AG08396 (cell line): ENCODE data around the gene SRSF3.

Source experiments
- DNase-seq: peaks from one replicate; pipeline ENCODE4 v3.0.0; 2012; ENCODE audit warnings: low spot score, mixed read lengths

SRSF3 gene

DNA sequence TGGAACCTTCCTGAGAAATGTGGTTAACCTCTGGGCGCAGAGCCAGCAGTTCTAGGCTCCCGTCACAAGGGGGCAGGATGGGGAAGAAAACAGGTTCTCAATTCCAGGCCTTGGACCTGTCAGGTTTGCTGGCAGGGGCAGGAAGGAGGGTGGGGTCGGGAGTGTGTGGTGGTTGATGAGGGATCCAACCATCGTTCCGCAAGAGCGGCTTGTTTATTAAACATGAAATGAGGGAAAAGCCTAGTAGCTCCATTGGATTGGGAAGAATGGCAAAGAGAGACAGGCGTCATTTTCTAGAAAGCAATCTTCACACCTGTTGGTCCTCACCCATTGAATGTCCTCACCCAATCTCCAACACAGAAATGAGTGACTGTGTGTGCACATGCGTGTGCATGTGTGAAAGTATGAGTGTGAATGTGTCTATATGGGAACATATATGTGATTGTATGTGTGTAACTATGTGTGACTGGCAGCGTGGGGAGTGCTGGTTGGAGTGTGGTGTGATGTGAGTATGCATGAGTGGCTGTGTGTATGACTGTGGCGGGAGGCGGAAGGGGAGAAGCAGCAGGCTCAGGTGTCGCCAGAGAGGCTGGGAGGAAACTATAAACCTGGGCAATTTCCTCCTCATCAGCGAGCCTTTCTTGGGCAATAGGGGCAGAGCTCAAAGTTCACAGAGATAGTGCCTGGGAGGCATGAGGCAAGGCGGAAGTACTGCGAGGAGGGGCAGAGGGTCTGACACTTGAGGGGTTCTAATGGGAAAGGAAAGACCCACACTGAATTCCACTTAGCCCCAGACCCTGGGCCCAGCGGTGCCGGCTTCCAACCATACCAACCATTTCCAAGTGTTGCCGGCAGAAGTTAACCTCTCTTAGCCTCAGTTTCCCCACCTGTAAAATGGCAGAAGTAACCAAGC, 29.6 kb downstream of the SRSF3 start:
- peak; percentile 80 for DNase-seq

DNA sequence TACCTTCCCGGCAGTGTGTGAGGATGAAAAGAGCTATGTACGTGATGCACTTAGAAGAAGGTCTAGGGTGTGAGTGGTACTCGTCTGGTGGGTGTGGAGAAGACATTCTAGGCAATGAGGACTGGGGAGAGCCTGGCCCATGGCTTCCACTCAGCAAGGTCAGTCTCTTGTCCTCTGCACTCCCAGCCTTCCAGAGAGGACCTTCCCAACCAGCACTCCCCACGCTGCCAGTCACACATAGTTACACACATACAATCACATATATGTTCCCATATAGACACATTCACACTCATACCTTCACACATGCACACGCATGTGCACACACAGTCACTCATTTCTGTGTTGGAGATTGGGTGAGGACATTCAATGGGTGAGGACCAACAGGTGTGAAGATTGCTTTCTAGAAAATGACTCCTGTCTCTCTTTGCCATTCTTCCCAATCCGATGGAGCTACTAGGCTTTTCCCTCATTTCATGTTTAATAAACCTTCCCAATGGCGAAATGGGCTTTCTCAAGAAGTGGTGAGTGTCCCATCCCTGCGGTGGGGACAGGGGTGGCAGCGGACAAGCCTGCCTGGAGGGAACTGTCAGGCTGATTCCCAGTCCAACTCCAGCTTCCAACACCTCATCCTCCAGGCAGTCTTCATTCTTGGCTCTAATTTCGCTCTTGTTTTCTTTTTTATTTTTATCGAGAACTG, 30.4 kb downstream of the SRSF3 start:
- DNase-seq = no peak

DNA sequence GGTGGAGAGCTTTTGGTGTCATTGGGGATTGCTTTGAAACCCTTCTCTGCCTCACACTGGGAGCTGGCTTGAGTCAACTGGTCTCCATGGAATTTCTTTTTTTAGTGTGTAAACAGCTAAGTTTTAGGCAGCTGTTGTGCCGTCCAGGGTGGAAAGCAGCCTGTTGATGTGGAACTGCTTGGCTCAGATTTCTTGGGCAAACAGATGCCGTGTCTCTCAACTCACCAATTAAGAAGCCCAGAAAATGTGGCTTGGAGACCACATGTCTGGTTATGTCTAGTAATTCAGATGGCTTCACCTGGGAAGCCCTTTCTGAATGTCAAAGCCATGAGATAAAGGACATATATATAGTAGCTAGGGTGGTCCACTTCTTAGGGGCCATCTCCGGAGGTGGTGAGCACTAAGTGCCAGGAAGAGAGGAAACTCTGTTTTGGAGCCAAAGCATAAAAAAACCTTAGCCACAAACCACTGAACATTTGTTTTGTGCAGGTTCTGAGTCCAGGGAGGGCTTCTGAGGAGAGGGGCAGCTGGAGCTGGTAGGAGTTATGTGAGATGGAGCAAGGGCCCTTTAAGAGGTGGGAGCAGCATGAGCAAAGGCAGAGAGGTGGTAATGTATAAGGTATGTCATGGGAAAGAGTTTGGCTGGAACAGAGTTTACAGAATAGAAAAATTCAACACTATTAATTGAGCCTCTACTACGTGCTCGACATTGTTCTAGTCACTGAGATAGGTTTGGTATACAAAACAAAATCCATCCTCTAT, 31.2 kb downstream of the SRSF3 start:
- DNase-seq = peak; percentile 68

DNA sequence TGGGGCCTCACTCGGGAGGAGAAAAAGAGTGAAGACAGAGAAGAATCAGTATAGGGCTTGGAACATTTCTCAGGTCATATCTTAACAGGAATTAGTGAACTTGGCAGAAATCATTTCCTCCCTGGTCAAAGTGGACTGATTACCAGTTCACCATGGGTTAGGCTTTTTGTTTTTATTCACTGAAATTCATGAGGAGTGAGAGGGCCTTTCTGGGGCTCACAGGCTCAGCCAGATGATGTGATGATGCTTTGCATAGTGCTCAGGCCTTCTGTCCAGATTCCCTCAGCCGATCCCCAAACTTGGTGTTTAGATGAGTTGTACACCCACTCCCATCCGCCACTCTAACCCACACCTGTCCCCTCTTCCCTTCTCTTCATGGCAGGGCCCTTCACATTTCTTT, 32.5 kb downstream of the SRSF3 start:
- no peak for DNase-seq

DNA sequence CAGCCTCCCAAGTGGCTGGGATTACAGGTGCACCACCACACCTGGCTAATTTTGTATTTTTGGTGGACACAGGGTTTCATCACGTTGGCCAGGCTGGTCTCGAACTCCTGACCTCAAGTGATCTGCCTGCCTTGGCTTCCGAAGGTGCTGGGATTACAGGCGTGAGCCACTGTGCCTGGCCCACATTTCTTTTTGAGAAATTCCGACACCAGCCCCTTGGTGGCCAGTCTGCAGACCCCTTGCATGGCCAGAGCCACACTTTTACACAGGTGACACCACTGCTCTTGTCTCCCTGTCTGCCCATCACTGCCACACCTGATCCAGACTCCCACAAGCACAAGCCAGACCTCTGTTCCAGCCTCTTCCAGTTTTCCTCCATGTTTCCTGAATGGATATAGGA, 33.0 kb downstream of the SRSF3 start:
- no peak for DNase-seq

DNA sequence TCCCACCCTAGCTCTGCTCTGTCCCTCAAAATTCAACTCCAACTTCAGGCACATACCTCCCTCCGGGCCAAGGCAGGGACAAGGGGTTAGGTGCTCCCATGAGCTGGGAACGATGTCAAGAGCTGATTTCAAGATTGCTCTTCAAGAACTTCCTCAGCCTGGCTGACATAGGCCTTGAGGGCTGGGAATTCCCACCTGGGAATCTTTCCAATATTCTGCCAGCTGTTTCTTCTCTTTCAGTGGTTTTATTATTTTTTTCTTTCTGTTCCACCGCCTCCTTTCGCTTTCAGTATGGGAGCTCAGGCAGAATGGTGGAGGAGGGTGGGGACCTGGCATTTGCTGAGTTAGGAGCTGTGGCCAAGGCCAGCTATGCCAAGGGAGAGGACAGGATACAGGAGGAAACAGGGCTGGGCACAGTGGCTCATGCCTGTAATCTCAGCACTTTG, 33.7 kb downstream of the SRSF3 start:
- peak; percentile 63 for DNase-seq

DNA sequence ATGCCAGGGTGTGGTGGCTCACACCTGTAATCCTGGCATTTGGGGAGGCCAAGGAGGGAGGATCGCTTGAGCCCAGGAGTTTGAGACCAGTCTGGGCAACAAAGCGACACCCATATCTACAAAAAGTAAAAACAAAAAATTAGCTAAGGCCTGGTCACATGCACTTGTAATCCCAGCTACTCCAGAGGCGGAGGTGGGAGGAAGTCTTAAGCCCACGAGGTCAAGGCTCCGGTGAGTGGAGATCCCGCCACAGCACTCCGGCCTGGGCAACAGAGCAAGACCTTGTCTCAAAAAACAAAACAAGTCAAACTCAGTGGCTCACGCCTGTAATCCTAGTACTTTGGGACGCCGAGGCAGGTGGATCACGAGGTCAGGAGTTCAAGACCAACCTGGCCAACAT, 35.6 kb downstream of the SRSF3 start:
- no peak for DNase-seq

DNA sequence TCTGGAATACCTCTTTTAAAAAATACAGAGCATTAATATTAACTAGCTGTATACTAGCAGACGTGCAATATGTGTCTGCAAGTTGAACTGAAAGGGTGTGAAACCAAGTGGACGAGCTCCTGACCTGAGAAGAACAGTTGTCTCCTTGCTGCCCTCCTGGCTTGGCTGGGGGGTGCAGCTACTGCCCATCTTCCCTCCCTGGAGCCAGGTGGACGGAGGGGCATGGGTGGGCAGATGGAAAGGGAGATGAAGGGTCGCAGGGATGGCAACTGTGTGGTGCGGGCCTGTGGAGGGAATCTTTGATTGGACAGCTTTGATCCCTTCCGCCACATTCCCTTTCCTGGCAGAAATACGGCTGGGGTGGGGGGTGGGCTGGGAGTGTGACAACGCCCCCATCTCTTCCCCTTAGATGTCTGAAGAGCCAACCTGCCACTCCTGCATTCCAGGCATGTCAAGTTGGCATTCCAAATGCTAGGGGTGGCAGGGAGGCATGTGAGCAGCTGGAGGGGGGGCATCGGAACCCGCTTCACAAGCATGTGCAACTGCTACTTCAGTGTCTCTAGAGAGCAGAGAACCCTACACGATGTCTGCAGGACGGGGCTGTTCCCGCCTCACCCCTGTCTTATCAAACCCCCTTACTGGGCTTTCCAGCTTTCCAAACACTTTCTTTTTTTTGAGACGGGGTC, 37.3 kb downstream of the SRSF3 start:
- DNase-seq = no peak

DNA sequence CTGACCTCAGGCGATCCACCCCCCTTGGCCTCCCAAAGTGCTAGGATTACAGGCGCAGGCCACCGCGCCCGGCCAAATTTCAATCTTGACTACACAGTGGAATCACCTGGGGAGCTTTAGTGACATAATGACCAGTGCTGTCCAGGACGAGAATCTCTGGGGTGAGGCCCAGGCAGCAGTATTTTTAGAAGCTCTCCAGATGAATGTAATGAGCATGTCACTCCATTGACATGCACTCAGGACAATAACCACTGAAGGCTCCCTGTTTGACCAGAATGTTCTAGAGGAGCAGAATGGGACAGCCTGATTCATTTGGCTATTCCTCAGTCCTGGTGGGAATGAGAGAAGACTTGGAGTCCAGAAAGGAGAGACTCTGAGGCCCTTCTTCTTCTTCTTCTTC, 39.2 kb downstream of the SRSF3 start:
- DNase-seq = no peak

DNA sequence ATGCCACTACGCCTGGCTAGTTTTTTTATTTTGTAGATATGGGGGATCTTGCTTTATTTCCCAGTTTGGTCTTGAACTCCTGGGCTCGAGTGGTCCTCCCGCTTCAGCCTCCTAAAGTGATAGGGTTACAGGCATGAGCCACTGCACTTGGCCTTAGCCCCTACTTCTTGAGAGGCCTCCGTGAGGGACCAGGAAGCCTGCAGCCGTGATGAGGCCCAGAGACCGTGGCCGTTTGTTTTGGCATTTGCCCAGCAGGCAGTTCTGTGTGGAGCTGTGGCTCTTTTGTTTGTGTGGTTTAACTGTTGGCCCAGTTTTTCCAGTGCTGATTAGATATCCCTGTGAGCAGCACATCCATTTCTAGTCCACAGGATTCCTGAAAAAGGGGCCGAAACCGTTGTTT, 39.8 kb downstream of the SRSF3 start:
- peak; percentile 75 for DNase-seq

DNA sequence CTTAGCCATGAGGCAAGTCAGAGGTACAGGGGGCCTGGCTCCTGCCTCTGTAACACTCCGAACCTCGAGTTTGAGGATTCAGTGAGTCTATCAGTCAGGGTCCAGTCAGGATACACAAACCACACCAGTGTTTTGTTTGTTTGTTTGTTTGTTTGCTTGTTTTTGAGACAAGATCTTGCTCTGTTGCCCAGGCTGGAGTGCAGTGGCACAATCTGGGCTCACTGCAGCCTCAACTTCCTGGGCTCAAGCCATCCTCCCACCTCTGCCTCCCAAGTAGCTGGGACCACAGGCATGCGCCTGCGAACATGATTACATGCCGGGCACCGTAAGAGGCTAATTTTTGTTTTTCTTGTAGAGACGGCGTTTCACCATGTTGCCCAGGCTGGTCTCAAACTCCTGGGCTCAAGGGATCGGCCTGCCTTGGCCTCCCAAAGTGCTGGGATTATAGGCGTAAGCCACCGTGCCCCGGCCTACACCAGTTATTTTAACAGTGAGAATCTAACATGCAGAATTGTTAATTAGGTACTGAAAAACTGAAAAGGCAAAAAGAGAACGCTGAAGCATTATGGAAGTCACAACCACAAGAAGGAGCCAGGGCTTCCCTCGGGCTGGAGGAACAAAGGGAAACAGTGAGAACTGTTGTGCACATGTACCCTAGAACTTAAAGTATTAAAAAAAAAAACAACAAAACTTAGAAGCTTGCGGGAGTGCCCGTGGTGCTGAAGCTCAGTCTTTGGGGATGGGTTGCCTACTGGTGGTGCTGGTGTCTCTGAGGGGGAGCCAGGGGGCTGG, 40.4 kb downstream of the SRSF3 start:
- DNase-seq = no peak

DNA sequence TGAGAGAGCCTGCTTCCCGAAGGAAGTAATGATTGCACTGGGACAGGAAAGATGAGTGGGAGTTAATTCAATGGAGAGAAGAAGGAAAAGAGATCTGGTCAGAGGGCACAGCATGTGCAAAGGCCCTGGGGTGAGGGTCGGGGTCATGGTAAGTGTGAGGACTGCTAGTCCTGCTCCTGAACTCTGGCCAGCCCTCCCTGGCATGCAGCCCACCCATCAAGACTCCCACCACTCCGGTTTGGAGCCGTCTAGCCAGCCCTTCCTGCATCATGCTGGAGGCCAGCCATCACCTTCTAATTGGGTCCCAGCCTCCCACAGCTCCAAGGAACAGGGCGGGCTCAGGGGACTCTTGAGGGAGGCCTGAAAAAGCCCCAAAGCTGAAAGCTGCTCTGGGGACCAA, 42.1 kb downstream of the SRSF3 start:
- DNase-seq = no peak

DNA sequence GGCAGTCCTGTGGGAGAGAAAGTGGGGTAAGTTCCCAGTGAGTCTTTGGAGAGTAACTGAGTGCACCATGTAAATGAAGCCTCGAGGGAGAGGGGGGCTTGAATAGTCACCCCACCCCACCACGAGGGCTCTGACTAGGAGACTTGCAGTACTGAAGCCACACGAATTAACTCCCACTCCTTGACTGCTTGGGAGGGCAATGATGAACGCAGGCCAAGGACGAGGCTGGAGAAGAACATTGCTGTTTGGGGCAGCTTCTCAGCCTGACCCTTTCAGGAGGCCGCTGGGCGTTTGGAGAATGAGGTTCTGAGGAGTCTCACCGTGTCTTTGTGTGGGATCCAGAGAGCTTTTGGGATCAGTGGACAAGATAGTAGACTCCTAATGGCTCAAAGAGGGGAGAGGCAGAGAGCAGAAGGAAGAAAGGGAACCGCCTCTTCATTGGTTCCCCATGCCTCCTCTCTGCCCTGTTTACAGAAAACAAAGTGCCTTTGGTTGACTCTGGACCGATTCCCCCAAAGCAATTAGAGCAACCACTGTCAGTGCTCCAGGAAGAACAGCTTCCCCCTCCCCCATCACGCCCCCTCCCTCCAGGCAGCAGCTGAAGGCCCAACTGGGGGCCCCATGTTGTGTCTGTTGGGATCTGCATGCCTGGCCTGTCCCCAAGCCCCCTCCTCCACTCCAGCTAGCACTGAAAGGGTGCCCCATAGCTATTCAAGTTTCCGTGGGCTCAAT, 42.7 kb downstream of the SRSF3 start:
- no peak for DNase-seq

DNA sequence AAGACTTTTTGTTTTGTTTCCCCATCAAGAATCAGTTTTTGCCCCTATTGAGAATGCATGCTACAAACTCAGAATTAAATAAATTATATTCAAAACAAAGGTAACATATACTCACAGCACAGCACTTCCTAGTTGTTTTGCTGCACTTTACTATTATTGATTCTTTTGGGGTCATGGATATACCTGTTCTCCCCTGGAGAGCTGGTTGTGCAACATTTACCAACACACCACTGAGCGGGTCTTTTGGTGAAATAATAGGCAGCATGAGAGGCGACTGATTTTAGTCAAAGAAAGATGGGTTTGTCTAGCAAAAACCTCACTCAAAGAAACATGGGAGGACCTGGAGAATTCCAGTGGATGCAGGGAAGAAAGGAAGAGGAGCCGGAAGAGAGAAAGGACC, 44.4 kb downstream of the SRSF3 start:
- DNase-seq = no peak

DNA sequence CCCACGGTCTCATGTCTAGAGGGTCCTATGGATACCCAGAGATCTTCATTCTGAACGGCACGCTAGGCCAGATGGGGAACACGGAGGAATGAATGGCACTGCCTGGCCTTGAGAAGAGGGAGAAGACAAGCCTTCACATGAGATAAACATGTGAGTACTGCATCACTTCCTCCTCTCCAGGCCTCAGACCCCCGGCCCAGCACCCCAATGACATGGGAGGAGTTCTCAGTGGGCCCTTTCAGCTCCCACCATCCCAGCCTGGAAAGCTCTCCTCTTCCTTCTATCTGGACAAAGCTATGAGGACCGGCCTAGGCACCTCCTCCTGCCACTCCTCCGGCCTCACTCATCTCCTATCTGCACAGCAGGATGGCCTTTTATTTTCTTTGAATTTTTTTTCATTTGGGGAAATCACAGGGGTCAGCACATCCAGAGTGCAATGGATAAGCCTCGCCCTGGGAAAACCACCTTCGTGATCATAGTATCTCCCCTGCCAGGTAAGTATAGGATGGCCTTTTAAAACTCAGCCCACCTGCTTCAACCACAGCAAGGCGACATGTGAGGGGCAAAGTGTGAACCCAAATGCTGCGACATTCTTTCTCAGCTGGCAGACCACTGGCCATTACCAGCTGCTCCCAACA, 45.1 kb downstream of the SRSF3 start:
- no peak for DNase-seq

DNA sequence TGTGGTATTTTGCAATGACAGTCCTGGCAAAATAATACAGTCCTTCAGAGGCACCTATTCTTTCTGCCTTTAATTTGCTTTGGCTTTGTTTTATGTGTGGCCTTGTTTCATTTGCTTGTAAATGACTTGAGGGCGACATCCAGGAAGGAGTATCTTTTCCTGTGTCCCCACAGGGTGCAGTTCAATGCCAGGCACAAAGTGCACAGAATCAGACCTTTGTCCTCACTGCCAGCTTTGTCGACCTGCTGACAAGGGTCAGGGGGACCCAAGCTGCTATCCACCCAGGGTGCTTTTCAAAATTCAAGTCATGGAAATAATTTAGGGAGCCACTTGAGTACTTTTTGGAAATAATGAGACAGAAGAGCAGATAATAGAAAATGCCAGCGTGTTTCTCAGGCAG, 47.4 kb downstream of the SRSF3 start:
- no peak for DNase-seq

DNA sequence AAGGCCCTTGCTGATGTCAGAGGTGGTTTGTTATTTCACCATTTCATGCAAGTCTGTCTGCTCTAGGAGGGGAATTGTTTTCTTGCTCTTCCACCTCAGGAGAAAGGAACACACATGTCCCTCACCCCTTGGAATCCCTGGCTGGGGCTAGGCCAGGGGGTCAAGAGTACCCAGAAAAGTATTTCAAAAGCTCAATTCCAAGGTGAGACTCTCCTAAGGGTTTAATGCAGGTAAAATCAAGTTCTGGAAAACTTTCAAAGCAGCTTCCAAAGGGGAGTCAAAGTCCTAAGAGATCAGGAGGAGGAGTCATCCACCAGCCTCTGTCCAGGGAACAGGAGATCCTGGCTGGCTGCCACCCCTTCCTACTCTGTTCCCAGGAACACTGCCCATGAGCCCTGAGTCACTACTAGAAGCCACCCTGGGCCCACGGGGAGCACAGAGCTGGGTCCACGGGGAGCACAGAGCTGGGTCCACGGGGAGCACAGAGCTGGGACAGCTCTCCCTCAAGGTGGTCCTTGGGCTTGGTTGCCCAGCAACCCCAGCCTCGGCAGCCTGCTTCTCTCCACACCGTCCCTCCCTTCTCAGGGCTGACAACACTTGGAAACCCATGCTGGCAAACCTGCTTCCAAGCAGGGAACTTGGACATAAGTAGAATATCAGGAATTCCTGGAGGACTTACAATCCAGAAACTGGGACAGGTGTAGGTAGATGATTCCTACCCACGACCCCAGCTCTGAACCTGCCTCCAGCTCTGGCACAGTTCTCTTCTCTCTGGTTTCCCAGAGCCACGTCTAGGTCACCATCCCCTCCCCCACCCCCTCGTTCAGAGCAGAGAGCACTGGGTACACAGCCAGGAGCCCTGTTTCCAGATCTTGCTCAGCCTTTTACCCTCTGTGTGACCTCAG, 49.0 kb downstream of the SRSF3 start:
- peak; percentile 76 for DNase-seq

DNA sequence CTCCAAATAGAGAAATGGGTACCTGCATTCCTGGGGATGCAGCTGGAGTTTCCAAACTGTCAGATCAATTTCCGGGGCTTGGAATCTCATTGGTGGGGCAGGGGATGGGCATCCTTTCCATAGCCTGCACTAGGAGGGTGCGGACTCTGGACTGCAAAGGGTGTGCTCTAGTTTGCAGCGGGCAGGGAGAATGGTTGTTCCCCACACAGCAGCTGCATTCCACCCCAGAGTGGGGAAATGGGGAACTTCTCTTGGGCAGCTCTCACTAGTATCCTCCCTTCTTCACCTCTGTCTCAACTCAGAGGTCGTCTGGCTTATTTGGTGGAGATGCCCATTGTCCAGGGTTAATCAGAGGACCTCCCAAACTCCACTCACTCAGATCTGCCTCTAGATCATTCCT, 49.8 kb downstream of the SRSF3 start:
- no peak for DNase-seq

DNA sequence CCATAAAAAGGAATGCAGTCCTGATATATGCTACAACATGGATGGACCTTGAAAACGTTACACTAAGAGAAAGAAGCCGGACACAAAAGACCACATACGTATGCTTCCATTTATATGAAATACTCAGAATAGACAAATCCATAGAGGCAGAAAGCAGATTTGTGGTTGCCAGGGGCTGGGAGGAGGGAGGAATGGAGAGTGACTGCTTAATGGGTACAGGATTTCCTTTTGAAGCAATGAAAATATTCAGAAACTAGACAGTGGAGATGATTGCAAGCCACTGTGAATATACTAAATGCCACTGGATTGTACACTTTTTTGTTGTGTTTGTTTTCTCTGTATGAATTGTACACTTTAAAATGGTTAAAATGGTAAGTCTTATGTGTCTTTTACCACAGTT, 54.9 kb downstream of the SRSF3 start:
- no peak for DNase-seq
